GM18499 (cell line): Measurements from ENCODE around the gene CHRNA10.

Experiments
- ATAC-seq: cut with Tn5 transposase; IDR thresholded peaks from one replicate; pipeline ENCODE4 v1.9.1; 2021; ENCODE audit warnings: moderate number of reproducible peaks; ENCODE audit not compliant: insufficient read depth, unreplicated experiment

The CHRNA10 gene, protein sequence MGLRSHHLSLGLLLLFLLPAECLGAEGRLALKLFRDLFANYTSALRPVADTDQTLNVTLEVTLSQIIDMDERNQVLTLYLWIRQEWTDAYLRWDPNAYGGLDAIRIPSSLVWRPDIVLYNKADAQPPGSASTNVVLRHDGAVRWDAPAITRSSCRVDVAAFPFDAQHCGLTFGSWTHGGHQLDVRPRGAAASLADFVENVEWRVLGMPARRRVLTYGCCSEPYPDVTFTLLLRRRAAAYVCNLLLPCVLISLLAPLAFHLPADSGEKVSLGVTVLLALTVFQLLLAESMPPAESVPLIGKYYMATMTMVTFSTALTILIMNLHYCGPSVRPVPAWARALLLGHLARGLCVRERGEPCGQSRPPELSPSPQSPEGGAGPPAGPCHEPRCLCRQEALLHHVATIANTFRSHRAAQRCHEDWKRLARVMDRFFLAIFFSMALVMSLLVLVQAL

DNA sequence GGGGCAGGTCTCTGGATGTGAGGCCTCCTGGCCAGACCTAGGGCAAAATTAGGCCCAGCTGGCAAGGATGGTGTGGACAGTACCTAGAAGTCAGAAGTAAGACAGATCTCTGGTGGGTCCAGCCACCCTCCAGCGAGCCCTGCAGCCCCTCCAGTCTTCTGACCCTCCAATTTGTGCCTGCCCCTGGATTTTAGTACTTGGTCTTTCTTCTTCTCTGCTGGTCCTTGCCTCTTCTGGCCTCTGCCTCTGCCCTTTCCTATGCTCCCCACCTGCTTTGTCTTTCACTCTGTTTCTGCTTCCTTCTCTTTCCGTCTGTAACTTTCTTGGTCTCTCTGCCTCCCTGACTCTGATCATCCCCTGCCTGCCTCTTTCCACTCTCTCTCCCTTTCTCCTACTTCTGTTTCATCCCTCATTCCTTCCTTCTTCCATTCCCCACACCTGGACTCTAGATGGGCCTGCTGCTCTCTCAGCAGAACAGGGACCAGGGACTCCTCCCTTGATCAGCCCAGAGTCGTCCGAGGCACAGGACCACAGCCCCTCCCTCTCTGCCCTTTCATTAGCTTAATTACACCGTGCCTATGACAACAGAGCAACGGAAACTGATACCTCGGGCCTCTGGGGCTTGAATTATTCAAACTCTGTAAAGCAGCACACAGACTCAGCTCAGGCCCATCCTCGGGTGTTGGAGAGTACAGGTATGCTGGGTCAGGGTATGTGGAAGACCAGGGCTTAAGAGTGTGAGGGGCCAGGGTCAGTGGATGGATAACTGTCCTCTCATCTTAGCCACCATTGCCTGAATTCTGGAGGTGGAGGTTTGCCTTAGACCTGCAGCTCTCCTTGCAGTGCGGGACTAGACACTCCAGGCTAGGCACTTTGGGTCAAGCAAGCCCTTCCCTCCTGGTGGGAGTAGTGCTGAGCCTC, at the start of gene CHRNA10:
Gene CHRNA10, minus strand, starts transcription at position 51 of the 921 bp plus-strand sequence. CDS start 72 bp downstream, outside the sequence.
- no peak for ATAC-seq

DNA sequence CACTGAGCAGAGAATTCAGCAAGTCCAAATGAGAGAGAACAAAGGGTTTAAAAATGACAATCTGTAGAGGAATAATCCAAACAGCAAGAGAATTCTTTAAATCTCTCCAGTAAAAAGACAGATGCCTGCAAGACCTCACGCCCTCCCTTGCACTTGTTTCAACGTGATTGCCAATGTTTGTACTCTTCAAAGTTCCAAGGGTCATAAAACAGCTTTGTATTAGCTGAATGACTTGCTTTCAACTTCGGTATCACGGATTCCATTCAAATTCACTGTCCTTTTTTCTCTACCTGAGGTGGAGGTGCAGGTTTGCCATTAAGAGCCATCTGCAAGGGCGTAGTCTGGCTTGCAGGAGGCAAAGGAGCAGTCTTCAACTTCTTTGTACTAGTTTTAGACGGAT, 41.1 kb upstream of the CHRNA10 start:
- no peak for ATAC-seq

DNA sequence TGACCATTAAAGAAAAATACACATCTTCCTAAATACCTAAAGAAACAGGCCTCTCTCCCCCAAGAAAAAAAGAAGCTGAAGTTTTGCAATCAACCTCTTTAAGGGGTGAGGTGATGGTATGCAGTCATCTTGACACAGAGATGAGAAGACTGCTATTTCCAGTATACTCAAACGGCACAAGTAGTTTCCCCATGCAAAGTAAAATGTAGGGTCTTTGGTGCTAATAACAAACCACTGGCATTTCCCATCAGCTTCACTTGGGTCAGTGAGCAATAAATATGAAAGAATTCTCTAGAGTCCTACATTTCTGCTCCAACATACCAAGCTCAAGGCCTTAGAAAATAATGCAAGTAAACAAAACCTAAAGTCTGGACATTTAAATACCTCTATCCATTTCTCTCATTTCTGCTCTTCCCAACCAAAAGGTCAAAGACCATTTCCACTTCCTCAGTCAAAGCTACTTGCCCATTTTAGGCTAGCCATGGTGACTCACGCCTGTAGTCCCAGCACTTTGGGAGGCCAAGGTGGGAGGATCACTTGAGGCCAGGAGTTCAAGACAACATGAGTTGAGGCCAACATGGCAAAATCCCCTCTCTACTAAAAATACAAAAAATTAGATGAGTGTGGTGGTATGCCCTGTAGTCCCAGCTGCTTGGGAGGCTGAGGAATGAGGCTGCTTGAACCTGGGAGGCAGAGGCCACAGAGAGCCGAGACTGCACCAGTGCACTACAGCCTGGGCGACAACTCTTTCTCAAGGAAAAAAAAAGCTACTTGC, 39.5 kb upstream of the CHRNA10 start:
- no peak for ATAC-seq

DNA sequence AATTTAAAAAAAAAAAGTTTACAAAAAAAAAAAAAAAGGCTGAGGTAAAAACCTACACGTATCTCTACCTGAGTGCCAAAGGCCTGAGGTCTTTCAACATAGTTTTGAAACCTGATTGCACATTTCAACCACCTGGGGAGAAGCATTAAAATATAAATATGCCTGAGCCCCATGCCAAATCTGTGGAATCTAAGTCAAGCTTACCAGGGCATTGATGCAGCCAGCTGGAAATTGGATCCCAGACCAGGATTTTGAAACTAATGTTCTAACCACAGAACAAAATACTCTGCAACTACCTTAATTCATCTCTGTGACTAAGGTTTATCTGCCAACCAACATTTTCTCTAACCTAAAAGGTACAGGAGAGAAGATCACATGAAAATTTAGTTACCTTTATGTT, 38.8 kb upstream of the CHRNA10 start:
- no peak for ATAC-seq

DNA sequence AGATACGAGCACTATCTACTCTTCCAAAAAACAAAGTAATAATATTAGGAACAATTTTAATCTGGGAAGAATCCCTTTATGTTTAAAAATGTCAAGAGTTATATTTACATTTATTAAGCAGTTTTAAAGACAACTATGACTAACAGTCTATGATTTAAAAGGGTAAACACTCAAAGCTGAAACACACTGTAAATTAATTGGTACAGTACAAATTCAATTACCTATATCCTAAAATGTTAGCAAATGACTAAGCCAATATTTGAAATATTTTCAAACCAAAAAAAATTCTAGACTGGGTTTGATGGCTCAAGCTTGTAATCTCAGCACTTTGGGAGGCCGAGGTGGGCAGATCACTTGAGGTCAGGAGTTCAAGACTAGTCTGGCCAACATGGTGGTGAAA, 36.0 kb upstream of the CHRNA10 start:
- ATAC-seq = no peak

DNA sequence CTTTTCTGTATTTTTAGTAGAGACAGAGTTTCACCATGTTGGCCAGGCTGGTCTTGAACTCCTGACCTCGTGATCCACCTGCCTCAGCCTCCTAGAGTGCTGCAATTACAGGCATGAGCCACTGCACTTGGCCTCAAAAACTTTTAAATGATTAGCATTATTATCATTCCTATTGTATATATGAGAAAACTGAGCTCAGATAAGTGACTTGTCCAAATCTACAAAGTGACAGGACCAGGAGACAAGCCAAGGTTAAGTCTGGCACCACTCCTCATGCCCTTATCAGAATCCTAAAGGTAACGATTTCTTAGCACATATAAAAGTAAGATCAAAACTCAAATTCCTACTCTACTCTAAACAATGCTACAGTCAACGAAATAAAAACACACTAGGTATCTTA, 32.2 kb upstream of the CHRNA10 start:
- ATAC-seq = no peak

DNA sequence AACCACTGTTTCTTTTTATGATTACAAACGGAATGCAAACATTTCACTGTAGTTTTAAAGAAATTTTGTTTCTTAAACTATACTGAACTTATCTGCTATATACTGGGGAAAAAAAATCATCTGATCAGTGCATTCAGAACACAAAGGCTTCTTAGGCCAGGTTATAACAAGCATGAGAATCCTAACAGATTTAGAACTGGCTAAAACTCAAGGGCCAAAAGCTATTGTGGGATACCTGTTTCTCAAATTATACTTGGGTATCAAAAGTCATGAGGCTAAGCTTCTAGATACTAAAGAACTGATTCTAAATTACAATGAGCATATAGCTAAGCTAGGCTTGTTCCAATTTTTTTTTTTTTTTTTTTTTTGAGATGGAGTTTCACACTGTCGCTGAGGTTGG, 29.7 kb upstream of the CHRNA10 start:
- ATAC-seq = no peak

DNA sequence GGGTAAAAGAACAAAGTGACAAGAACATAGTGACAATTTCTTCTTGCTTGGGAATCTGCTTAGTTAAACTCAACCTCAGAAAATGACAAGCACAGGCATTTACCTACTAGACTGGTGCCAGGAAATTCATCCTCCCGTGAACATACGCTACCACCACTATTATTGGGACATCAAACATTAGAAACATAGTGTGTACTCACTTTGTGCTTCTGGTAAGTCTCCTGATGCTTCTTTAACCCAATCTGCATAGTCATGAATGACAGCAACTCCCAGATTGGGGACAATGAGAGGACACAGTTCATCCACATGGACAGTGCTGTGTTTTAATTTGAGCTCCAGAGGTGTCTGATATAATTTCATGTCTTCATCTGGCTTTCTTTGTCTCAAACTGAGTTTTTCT, 29.2 kb upstream of the CHRNA10 start:
- ATAC-seq = no peak

DNA sequence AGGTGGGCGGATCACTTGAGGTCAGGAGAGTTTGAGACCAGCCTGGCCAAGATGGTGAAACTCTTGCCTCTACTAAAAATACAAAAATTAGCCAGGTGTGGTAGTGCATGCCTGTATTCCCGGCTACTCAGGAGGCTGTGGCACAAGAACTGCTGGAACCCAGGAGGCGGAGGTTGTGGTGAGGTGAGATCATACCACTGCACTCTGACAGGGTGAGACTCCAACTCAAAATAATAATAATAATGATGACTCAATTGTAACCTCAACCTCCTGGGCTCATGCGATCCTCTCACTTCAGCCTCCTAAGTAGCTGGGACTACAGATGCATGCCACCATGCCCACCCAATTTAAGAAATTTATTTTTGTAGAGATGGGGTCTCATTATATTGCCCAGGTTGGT, 15.6 kb upstream of the CHRNA10 start:
- ATAC-seq = no peak

DNA sequence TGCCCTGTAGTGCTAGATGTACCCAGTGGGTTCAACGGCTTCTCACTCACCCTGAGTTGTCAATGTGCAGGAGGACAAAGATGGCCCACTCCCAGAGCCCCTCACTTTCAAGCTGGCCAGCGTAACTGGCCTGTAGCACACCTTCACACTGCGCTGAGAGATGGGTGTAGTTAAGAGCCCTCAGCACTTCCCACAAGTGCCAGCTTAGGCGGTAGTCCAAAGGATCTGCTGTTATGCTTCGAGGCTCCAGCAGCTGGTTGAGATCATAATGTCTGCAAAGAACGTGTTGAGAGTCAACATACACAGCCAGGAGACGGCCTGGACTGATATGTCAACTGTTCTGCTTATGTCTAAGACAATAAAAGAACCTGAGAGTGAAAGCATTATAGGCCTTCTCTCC, 14.7 kb upstream of the CHRNA10 start:
- ATAC-seq = no peak

DNA sequence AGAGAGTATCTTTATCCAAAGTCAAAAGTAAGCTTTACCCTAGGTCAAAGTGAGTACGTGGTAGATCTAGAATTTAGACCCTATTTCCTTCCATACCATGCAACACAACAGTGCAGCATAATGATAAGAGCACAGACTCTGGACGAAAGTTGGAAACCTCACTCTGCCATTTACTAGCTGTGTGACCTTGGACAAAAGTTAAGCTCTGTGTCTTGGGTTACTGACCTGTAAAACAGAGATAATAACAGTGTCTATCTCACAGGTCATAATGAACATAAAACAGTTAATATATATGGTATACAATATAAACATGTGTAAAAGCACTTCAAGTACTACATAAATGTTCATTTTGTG, 13.6 kb upstream of the CHRNA10 start:
- no peak for ATAC-seq

DNA sequence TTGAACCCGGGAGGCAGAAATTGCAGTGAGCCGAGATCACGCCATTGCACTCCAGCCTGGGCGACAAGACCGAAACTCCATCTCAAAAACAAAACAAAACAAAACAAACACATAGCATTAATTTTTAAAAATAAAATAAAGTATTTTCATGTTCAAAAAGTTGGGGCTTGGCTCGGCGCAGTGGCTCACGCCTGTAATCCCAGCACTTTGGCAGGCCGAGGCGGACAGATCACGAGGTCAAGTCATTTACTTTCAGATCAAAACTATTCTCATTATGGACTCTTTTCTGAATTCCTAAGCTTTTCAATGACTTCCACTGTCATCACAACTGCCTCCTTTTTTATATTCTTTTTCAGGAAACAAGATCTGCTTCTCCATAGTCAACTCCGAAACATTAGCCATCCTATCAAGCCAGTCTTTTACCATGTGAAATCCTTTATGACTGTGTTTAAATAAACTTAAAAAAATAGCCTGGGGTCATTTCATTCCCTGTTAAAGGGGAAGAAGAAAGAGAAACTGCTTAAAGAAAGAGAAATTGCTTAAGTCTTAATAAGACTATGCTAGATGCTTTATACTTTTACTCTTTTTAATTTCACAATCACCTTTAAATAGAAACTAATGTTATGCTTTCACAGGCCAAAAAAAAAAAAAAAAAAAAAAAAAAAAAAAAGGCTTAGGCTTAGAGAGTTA, 13.1 kb upstream of the CHRNA10 start:
- no peak for ATAC-seq

DNA sequence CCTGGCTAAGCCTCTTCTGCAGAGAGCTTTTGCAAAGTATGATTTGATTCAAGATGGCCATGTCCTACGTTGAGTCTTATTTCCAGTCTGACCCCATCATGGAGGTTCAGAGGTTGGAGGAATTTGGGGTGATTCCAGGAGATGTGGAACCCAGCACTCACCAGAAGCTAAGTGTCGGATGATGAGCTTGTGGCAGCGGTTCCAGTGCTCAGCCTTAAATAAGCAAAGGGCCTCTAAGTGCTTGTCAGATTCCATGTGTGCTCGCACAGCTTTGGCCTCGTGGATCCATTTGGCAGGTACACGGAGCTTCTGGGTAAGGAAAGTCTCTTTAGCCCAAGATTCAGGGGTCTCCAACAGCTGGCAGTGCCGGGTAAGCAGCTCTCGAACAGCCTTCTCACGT, 11.9 kb upstream of the CHRNA10 start:
- no peak for ATAC-seq

DNA sequence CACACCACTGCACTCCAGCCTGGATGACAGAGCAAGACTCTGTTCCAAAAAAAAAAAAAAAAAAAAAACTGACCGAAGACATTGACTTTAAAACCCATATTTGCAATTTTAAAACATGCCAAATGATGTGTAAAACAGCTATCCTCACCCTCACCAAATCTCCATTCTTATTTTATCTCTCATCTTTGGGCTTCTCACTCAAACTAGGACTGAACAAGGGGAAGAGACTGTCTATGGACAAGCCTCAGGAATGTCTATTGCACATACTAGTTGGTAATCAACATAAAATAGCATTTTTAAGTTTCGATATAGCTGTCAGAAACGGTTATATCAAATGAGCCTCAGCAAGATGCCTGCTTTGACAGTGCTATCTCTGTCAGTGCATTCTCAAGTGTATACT, 7.9 kb upstream of the CHRNA10 start:
- ATAC-seq = no peak

DNA sequence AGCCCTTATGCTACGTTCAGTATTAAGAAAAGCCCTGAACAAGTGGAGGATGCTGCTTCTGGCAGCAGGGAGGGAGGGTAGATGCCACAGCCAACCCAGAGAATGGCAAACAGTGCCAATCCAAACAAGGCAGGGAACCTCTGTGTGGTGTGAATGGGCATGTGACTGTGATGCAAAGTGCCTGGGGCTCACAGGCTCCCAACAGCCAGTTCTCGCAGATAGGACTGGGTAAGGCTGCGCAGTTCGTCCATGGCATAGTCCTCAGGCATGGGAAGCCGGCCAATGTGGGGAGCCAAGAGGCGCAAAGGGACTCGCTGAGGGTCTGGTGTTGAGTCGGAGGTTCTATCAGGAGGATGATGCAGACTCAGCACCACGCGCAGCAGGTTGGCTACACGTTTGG, 4.8 kb upstream of the CHRNA10 start:
- ATAC-seq = no peak

DNA sequence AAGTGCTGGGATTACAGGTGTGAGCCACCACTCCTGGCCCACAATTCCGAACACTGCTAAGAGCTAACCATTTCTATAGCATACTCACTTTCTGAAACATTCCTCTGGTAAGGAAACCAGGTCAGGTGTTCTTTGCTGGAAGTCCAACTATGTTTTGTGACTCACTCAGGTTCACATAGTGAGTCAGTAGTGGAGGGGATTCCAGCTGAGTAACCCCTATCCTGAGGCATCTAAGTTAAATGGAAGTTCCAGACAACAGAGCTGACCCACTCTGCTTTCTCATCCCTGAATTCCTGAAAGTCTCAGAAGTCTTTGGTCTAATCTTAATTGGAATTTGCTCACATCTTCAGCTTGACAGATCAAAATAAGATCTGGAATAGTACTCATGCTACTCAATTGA, 3.0 kb upstream of the CHRNA10 start:
- ATAC-seq = no peak

DNA sequence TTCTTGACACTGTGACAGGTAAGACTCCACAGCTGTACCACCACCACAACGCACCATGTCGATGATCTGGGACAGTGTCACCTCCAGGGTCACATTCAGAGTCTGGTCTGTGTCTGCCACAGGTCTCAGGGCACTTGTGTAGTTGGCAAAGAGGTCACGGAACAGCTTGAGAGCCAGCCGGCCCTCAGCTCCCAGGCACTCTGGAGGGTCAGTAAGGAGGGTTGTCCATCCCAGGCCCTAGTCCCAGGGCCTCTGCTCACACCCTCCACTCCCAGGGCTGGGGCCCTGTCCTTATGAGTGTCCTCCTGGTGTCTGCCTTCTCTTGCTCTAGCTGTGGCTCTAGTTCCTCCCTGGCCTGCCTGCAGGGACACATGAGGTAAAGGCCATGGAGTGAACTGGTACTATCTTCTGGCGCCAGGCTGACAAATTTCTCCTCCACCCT, 1.4 kb downstream of the CHRNA10 start:
- no peak for ATAC-seq

DNA sequence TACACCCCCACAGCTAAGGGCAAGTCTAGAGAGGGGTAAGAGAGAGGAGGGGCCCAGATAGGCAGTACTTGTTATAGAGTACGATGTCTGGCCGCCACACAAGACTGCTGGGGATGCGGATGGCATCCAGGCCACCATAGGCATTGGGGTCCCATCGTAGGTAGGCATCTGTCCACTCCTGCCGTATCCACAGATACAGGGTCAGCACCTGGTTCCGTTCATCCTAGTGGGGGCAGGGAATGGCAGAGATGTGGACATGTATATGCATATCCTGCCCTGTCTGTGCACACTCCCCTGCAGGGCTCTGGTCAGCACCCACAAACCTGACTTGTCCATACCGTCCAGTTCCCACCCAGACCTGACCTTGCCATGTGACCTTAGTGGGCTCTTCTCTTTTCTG, 2.1 kb downstream of the CHRNA10 start:
- ATAC-seq = no peak

DNA sequence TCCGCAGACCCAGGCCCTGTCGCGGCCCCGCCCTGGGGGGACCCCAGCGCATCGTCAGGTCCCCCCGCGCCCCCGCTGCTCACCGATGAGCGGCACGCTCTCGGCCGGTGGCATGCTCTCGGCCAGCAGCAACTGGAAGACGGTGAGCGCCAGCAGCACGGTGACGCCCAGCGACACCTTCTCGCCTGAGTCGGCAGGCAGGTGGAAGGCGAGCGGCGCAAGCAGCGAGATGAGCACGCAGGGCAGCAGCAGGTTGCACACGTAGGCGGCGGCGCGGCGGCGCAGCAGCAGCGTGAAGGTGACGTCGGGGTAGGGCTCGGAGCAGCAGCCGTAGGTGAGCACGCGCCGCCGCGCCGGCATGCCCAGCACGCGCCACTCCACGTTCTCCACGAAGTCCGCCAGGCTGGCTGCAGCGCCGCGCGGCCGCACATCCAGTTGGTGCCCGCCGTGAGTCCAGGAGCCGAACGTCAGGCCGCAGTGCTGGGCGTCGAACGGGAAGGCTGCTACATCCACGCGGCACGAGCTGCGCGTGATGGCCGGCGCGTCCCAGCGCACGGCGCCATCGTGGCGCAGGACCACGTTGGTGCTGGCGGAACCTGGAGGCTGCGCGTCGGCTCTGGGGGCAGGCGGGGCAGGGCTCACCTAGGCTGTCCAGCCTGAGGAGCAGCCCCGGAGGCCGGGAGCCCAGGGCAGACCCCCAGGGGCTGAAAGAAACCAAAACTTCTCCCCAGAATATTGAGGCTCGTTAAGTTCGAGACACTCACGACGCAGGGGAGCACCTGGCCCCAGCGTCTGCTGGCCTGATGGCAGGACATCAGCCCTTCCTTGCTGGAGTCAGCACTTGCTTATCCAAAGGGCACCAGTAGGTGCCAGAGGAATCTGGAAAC, 3.8 kb downstream of the CHRNA10 start:
- ATAC-seq = no peak
